Stomach smooth muscle (tissue), 2 donors: ENCODE measurements around the gene TRIM16.
"Not testable (repeated sequence)": the region's sequence is repeated elsewhere in the genome, so short reads cannot be mapped to it uniquely, and the experiment has no call there.

ENCODE experiments used
- H3K27ac ChIP-seq: one replicate; pipeline ENCODE4 v1.7.0; 2013; ENCODE audit warnings: mild to moderate bottlenecking, low read length, inconsistent platforms
- H3K27me3 ChIP-seq, 2 donors: one replicate each; pipeline ENCODE4 v1.7.0; 2013; ENCODE audit warnings: low read length in 2 of 2; ENCODE audit not compliant: insufficient read depth in 2 of 2, control insufficient read depth in 1 of 2
- H3K36me3 ChIP-seq, 2 donors: one replicate each; pipeline ENCODE4 v1.7.0; 2013; ENCODE audit warnings: low read length in 2 of 2; ENCODE audit not compliant: control insufficient read depth in 2 of 2, insufficient read depth in 2 of 2
- H3K4me1 ChIP-seq: one replicate; pipeline ENCODE4 v1.7.0; 2013; ENCODE audit warnings: low read length; ENCODE audit not compliant: control insufficient read depth, insufficient read depth
- H3K4me3 ChIP-seq, 2 donors: one replicate each; pipeline ENCODE4 v1.7.0; 2013; ENCODE audit warnings: low read length in 2 of 2
- H3K9ac ChIP-seq, 2 donors: one replicate each; pipeline ENCODE4 v1.7.0; 2013; ENCODE audit warnings: low read length in 2 of 2, mild to moderate bottlenecking in 1 of 2
- H3K9me3 ChIP-seq, 2 donors: one replicate each; pipeline ENCODE4 v1.7.0; 2013; ENCODE audit warnings: low read length in 2 of 2; ENCODE audit not compliant: control insufficient read depth in 2 of 2
- donor health status: healthy.
- donor health status: Pancreatic carcinoma.

Gene TRIM16

DNA sequence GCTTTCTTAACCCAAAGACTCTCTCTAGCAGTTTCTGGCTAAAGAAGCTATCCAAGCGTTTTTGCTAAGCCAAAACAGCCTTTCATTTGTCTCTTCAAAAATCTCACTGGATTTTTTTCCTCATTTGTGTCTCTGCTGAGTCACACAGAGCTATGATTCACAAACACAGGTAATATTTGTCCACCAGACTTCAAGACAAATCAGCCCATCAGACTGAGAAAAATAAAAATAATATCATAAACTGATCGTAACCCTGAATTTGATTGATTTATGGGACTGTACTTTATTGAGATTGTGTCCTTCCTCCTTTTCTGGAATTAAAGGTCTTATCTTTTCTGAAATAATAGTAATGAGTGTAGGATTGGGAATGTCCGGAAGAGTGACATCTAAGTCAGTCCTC, 25.8 kb downstream of the TRIM16 start:
- Histone ChIP-seq H3K27me3 (no peaks in the 10 kb centered on the region), H3K4me1 (no peaks in the 10 kb centered on the region), H3K9me3 (no peaks in the 10 kb centered on the region), H3K9ac (no peak overlapping the region), H3K27ac (no peak overlapping the region), H3K4me3 (no peak overlapping the region), H3K36me3 (no peaks in the 10 kb centered on the region)

DNA sequence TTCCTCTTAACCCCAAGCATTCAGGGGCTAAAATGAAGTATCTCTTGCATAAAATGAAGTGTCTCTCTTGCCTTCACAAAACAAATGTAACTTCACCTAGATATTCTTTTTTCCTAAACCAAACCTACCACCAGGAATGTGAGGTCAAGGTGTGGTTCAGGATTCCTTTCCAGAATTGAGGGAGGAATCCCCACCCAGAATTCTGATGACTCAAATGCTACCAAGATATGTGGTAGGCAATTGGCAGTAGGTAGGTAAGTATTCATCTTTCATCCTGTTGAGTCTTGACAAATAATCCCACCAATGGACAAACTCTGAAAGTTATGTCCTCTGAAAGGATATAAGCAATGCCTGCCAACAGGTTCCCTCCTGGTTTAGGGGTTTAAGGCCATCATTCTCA, 26.2 kb downstream of the TRIM16 start:
- H3K27ac ChIP-seq, result no peak overlapping the region
- no peak overlapping the region for H3K4me3 ChIP-seq

DNA sequence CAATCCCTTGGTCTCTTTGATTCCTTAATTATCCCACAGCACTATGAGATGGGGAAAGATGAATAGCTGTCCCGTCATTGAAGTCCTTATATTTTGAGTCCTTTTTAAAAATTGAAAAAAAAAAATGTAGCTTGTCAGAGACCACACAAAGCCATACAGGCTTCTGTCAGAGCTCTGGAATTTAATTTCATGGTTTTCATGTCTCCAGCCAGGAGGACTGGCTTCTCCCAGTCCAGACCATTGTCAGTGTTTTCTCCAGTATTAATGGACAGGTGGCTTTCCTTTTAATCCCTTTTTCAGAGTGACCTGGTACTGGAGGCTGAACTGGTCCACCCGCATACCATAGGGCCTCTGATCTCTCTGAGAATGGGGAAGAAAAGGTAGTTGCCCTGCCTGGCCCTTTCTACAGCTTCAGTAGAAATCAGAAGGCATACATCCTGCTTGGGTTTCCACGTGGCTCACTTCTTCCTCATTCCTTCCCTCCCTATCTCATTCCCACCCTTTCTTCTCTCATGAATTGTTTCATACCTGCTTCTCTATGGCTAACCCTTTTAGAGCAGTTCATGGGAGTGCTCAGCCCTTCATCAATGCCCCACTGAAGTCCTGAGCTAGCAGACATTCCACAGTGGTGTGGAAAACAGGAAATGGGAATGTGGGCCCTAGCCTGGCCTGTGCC, 29.1 kb downstream of the TRIM16 start:
- H3K4me1 ChIP-seq, result peaks cover 14% of the 10 kb centered on the region
- H3K27me3 ChIP-seq, result no peaks in the 10 kb centered on the region
- no peak overlapping the region for H3K9ac ChIP-seq
- no peak overlapping the region for H3K27ac ChIP-seq
- no peaks in the 10 kb centered on the region for H3K9me3 ChIP-seq
- no peak overlapping the region for H3K4me3 ChIP-seq
- no peaks in the 10 kb centered on the region for H3K36me3 ChIP-seq

More for the DNA sequence above, 26.2 kb downstream of the TRIM16 start:
- Histone ChIP-seq H3K9me3 (no peaks in the 10 kb centered on the region), H3K36me3 (no peaks in the 10 kb centered on the region), H3K9ac (no peak overlapping the region), H3K27me3 (no peaks in the 10 kb centered on the region), H3K4me1 (no peaks in the 10 kb centered on the region)

DNA sequence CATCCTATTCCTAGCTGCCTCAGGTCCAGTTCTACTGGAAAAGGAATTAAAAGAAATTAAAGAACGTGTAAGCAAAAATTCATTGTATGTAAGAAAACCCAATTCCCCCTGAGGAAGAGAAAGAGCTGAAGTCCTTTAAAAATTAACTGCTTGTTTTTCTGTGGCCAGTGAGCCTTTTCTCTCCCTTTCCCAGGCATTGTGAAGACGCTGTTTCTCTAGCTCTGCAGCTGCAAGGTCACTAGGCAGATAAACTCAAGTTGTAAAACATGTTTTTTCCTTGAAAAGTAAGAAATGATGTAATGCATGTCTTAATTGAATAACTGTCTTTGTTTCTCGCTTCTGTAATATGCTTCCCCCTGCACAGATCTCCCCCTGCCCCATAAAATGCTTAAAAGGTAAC, 29.7 kb downstream of the TRIM16 start:
- peaks cover 19% of the 10 kb centered on the region for H3K4me1 ChIP-seq
- H3K36me3 ChIP-seq, H3K27ac ChIP-seq, H3K9me3 ChIP-seq, H3K9ac ChIP-seq, H3K27me3 ChIP-seq, H3K4me3 ChIP-seq: not testable (repeated sequence)

DNA sequence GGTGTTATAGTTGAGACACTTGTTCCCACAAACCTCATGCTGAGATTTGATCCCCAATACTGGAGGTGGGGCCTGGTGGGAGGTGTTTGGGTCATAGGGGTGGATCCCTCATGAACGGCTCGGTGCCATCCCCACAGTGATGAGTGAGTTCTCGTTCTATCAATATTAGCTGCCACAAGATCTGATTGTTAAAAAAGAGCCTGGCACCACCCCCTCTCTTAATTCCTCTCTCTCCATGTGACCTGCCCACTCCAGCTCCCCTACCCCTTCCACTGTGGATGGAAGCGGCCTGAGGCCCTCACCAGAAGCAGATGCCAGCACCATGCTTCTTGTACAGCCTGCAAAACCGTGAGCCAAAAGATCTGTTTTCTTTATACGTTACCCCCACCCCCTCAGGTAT, 31.2 kb downstream of the TRIM16 start:
- Histone ChIP-seq H3K27ac (no peak overlapping the region), H3K36me3 (no peaks in the 10 kb centered on the region), H3K4me1 (peaks cover 25% of the 10 kb centered on the region), H3K4me3 (no peak overlapping the region), H3K9ac (no peak overlapping the region), H3K9me3 (no peaks in the 10 kb centered on the region), H3K27me3 (no peaks in the 10 kb centered on the region)

DNA sequence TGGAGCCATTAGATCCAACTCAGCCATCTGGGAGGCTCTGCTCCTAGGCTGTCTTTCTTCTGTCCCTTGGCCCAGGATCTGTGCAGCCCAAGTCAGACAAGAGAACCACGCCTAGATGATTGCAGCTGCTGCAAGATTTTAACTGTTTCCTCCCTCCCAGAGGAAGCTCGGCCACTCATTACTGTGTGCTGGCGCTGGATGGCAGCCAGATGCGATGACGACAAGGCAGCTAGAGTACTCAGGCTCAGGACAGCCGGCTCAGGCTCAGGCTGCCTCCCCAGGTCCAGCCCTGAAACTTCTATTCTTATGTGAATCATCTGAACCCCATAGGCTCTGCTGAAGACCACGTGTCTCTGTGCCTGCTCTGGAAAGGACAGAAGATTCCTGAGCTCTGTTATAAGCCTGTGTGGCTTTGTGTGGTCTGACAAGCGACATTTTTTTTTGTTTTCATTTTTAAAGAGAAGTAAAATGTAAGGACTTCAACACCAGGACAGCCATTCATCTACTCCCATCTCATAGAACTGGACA, 32.5 kb downstream of the TRIM16 start:
- Histone ChIP-seq H3K36me3 (no peaks in the 10 kb centered on the region), H3K27ac (peak overlapping the region; percentile 73), H3K9ac (peak overlapping the region; percentile 53 to 84), H3K27me3 (no peaks in the 10 kb centered on the region), H3K4me1 (peaks cover 25% of the 10 kb centered on the region), H3K4me3 (peak overlapping the region; percentile 72 to 84), H3K9me3 (no peaks in the 10 kb centered on the region)

DNA sequence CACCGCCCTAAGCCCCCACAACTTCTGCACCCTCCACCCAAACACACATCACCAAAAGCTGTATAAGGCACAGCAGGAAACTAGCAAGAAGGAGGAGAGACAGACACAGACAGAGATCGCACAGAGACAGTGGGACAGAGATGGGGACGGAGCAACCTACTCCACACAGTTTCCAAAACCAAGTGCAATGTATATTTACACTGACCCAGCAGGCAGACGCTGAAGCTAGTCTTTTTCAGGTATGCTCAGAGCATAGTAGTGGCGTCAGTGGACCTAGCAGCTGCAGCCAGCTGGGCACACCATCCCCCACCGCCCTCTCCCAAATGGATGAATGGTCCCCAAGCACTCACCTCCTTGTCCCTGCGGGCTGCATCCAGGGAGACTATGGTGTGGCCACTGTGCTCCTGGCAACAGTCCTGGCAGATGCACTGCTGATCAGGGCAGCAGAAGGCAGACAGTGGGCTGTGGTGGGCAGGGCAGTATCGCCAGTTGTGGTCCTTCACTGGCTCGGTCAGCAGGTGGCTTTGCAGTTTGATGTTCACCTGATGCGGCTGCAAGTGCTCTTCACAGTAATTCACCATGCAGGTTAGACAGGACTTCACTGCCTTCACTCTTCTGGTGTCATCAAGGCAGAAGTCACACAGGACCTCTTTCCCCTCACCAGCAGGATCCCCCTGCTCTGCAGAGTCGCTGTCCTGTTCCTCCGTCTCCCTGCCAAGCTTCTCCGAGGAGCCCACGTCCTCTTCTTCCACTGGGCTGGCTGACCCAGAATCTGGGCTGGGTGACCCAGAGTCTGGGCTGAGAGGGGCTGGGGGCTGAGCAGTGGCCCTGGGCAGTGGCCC, 33.1 kb downstream of the TRIM16 start:
- Histone ChIP-seq H3K9ac (peak overlapping the region; percentile 53 to 84), H3K27ac (peak overlapping the region; percentile 73), H3K27me3 (no peaks in the 10 kb centered on the region), H3K4me3 (peak overlapping the region; percentile 72 to 84), H3K4me1 (peaks cover 25% of the 10 kb centered on the region), H3K36me3 (no peaks in the 10 kb centered on the region), H3K9me3 (no peaks in the 10 kb centered on the region)

DNA sequence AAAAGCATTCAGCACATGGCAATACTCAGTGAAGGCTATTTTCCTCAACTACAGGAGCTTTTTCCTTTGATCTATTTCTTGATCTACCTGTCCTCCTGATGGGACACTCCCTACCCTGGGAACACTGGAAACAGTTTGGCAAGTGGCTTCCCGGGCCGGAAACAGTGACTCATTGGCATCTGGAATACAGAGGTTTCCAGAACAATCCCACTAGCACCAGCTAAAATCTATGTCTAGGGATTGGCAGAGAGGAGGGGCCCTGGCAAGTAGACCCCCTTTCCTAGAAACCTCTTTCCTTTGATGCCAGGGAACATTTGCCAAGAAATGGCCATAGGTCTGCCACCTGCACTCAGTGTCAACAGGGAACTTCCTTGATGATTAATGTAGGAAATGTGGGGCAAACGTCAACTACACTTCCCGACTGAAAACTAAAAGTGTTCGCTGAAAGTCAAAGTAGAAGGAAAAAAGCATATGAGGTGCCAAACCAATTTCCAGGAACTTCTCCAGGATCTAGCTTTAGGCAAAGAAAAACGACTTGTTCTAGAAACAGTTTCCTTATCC, 34.2 kb downstream of the TRIM16 start:
- H3K9ac ChIP-seq, result no peak overlapping the region
- H3K4me1 ChIP-seq, result peaks cover 25% of the 10 kb centered on the region
- H3K9me3 ChIP-seq, result no peaks in the 10 kb centered on the region
- H3K36me3 ChIP-seq, result no peaks in the 10 kb centered on the region
- peak overlapping the region; percentile 41 for H3K27ac ChIP-seq
- peak overlapping the region in 1 of 2 donors; percentile 84 for H3K4me3 ChIP-seq
- H3K27me3 ChIP-seq, result no peaks in the 10 kb centered on the region

DNA sequence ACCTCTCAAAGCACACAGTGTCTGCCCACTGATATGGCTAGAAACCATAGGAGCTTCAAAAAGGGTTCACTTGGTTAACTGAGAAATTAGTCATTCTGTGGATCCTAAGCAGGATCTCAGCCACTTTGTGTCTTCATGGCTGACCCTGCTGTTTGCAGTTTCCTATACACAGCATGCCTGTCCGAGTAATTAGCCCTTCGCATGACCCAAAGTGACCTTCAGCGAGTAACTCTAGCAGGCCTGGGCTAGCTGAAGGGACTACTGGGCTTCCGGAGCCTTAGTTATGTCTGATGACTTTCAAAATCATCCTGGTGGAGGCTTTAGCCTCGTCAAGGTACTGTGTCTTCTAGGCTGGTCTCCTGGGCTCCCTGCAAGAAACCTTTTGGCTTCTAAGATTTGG, 35.7 kb downstream of the TRIM16 start:
- no peaks in the 10 kb centered on the region for H3K9me3 ChIP-seq
- H3K36me3 ChIP-seq, result no peaks in the 10 kb centered on the region
- H3K27ac ChIP-seq, result peak overlapping the region; percentile 24
- H3K27me3 ChIP-seq, result no peaks in the 10 kb centered on the region
- peaks cover 25% of the 10 kb centered on the region for H3K4me1 ChIP-seq
- H3K9ac ChIP-seq, result no peak overlapping the region
- no peak overlapping the region for H3K4me3 ChIP-seq

DNA sequence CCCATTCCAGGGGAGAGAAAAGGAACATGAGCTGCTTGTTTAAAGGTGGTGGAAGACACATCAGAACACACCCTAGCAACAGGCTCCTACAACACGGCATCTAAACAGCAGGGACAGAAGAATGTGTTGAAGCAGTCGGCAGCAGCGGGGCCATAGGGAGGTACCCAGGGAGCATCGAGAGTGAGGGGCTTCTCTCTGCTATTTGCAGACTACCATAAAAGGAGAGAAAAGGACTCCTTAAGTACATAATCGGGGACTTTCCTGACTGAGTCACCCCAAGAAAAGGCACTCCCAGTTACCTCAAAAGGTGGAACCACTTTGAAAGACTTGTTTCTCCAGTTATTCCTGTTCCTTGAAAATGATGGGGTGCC, 38.2 kb downstream of the TRIM16 start:
- not testable (repeated sequence) for H3K9ac ChIP-seq, H3K27me3 ChIP-seq, H3K36me3 ChIP-seq, H3K4me3 ChIP-seq, H3K9me3 ChIP-seq
- peak overlapping the region; percentile 70 for H3K27ac ChIP-seq
- peaks cover 17% of the 10 kb centered on the region for H3K4me1 ChIP-seq
